Measurements from ENCODE around the gene MTA2.
"Not testable (repeated sequence)": the region's sequence is repeated elsewhere in the genome, so short reads cannot be mapped to it uniquely, and the experiment has no call there.

MTA2 gene

GRCh38 chr11:62601372-62602140, at the start of gene MTA2:
Gene MTA2 (minus strand): TSS chr11:62601865. CDS start chr11:62601450, 415 bp downstream.
- peak; percentile 96 for DNase-seq

DNA sequence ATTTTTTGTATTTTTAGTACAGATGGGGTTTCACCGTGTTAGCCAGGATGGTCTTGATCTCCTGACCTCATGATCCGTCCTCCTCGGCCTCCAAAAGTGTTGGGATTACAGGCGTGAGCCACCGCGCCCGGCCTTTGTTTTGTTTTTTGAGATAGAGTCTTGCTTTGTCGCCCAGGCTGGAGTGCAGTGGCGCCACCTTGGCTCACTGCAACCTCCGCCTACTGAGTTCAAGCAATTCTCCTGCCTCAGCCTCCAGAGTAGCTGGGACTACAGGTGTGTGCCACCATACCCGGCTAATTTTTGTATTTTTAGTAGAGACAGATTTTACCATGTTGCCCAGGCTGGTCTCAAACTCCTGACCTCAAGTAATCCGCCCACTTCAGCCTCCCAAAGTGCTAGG, 48.6 kb upstream of the MTA2 start:
- not testable (repeated sequence) for DNase-seq

DNA sequence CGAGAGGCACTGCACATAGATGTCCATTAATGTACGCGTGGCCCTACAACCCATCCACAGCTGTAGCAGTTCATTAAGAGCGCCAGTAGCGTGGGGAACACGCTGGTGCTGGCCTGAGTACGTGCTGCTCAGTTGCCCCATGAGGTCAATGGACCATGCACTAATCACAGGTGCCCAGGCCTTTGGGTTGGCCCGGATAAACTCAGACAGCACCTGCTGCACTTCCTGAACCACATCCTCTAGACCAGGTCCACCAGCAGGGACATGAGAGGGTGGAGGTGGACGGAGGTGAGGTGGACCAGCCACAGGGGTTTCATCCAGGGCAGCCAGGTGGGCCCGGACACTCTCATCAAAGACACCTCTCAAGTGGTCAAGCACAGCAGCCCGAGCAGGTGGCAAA, 47.8 kb upstream of the MTA2 start:
- DNase-seq = no peak

DNA sequence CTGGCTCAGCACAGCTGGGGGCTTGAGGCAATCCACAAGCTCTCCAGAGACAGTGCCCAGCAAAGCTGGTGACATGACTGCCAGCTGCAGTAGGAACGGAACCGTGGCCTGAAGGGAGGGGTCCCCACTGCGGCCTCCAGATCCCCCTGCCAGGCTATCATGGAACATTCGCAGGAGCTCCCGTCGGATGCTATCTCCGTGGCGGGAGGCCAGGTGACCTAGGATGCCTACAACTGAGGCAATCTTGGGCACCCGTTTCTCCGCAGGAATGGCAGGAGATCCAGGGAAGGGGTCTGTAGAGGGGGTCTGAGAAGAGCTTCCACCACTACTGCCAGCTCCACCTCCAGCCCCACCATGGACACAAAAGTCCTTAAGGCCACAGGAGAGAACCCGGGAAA, 47.3 kb upstream of the MTA2 start:
- DNase-seq = no peak

DNA sequence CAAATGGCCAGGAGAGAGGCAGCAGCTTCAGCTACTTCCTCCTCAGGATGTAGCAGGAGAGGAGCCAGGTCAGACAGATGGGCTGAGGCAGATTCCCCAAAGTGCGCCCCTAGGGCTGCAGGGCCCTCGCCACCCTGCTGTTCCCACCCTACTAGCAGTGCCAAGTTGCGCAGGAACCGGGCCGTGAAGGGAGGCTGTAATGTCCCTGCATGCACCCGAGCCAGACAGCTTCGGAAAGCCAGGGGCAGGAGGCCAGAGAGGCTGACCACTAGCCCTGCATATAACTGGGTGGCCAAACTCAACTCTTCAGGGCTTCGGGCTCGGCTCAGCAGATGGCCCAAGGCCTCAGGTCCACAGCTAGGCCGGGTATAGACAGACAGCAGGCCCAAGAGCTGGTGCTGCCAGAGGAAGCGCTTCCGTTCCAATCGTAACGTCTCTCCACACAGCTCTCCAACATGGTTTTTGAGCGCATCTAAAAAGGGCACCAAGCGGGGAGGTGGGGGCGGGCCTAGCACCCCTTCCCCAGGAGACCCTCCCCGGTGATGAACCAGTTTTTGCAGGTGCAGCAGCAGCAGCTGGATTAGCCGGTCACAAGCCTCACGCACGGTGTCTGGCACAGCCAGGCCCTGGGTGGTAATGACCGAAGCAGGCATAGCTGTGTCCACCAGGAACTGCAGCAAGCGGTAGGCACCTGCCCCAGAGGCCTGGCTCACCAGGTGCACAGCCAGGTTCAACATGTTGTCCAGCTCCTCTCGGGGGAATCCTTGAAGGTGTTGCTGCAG, 46.7 kb upstream of the MTA2 start:
- no peak for DNase-seq

- DNase-seq = no peak
Measured at GRCh38 chr11:62647609-62648005, 45.9 kb upstream of the MTA2 start.

- no peak for DNase-seq
Measured at GRCh38 chr11:62646825-62647608, 45.4 kb upstream of the MTA2 start.

GRCh38 chr11:62645946-62646824, 44.5 kb upstream of the MTA2 start, which contains the start of gene GANAB:
Gene GANAB (minus strand): TSS chr11:62646613. CDS start chr11:62646599, 14 bp downstream.
- DNase-seq = peak; percentile 98

DNA sequence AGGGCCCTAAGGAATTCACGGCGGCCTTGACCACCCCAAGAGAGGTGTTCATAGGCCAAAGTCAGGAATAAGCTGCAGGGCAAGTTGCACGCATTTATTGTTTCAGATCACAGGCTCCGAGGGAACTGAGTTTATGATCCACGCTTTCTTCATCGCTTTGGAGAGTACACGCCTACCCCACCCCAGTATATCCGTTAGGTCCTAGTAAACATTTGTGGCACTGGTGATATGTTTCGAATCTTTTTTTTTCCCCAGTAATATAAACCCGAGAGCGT, 43.9 kb upstream of the MTA2 start:
- no peak for DNase-seq

DNA sequence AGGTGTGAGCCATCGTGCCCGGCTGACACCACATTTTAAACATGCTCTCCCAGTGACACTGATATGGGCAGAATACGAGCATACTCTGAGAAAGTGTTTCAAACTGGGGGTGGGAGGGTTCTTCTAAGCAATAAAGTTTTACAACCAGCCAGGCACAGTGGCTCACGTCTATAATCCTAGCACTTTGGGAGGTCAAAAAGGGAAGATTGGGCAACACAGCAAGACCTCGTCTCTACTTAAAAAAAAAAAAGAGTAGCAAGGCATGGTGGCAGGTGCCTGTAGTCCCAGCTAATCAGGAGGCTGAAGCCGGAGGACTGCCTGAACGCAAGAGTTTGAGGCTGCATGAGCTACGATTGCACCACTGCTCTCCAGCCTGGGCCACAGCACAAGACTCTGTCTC, 42.6 kb upstream of the MTA2 start:
- DNase-seq = no peak

- DNase-seq = no peak
Measured at GRCh38 chr11:62632492-62632891, 30.8 kb upstream of the MTA2 start.

DNA sequence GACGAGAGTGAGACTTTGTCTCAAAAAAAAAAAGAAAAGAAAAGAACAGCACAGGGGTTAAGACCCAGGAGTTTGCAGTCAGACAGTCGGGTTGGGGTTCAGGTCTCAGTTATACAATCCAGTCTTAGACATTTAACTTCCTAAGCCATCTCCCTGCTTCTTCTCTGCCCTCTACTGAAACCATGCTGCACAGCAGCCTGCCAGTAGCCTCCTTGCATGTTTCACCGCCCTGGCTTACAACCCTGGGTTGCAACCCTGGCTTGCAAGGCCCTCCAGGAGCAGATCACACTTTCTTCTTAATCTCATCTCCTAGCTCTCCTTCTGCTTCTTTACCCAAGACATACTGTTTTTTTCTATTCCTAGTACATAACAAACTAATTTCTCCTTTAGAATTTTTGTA, 26.0 kb upstream of the MTA2 start:
- DNase-seq = no peak

DNA sequence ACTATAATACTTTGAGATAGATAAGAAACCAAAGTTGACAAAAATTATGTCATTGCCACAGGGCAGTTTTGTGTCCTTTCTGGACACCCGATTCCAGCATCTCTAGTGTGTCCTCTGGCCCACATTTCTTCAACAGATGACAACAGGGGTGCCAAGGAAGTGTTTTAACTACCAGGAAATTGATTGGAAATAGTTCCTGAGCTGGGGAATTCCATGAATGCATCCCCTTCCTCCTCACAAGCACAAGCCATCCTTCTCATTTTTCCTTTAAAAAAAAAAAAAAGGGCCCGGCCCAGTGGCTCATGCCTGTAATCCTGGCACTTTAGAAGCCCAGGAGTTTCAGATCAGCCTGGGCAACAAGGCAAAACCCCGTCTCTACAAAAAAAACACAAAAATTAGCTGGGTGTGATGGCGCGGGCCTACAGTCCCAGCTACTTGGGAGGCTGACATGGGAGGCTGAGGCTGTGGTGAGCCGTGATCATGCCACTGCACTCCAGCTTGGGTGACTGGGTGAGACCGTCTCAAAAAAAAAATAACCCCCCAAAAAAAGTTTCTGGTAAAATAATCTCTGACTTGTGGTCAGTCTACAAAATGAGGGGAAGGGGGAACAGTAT, 20.9 kb upstream of the MTA2 start:
- no peak for DNase-seq

GRCh38 chr11:62621567-62622470, 20.2 kb upstream of the MTA2 start, which contains the start of gene B3GAT3:
Gene B3GAT3 (minus strand): TSS chr11:62621986. CDS start chr11:62621947, 39 bp downstream.
- peak; percentile 97 for DNase-seq

- DNase-seq = no peak
Measured at GRCh38 chr11:62621027-62621566, 19.4 kb upstream of the MTA2 start.

- not testable (repeated sequence) for DNase-seq
Measured at GRCh38 chr11:62616957-62617356, 15.3 kb upstream of the MTA2 start.

- DNase-seq = no peak
Measured at GRCh38 chr11:62615521-62615920, 13.9 kb upstream of the MTA2 start.

GRCh38 chr11:62614275-62614674, 12.6 kb upstream of the MTA2 start:
- DNase-seq = no peak

- no peak for DNase-seq
Measured at GRCh38 chr11:62613291-62613778, 11.7 kb upstream of the MTA2 start.

All from HCEC 1CT (cell line).